IPS-15b (cell line): ENCODE measurements around the gene ECI2.
"Not testable (repeated sequence)": the region's sequence is repeated elsewhere in the genome, so short reads cannot be mapped to it uniquely, and the experiment has no call there.

Source experiments
- H3K27me3 ChIP-seq: one replicate; pipeline ENCODE4 v1.6.1; 2013; ENCODE audit warnings: low read length; ENCODE audit not compliant: control insufficient read depth, insufficient read depth
- H3K36me3 ChIP-seq: one replicate; pipeline ENCODE4 v1.6.1; 2013; ENCODE audit warnings: low read length; ENCODE audit not compliant: control insufficient read depth, insufficient read depth
- H3K4me1 ChIP-seq: one replicate; pipeline ENCODE4 v1.6.1; 2013; ENCODE audit warnings: mild to moderate bottlenecking, low read length; ENCODE audit not compliant: control insufficient read depth, insufficient read depth
- H3K4me3 ChIP-seq: one replicate; pipeline ENCODE4 v1.5.1; 2013; ENCODE audit warnings: low read depth, low read length
- H3K9ac ChIP-seq: one replicate; pipeline ENCODE4 v1.6.1; 2013; ENCODE audit warnings: low read depth, mild to moderate bottlenecking, low read length
- H3K9me3 ChIP-seq: one replicate; pipeline ENCODE4 v1.6.1; 2013; ENCODE audit warnings: mild to moderate bottlenecking, low read length; ENCODE audit not compliant: control insufficient read depth, insufficient read depth

Gene ECI2

GRCh38 chr6:4091941-4092340, 43.4 kb downstream of the ECI2 start:
- H3K27me3 ChIP-seq, result no peaks in the 10 kb centered on the region

GRCh38 chr6:4090043-4090442, 45.3 kb downstream of the ECI2 start:
- H3K4me3 ChIP-seq, H3K9me3 ChIP-seq, H3K9ac ChIP-seq: not testable (repeated sequence)

More at GRCh38 chr6:4091941-4092340, 43.4 kb downstream of the ECI2 start:
- Histone ChIP-seq H3K4me3 (no peak overlapping the region), H3K36me3 (no peaks in the 10 kb centered on the region), H3K9ac (no peak overlapping the region), H3K9me3 (no peaks in the 10 kb centered on the region), H3K4me1 (no peaks in the 10 kb centered on the region)

GRCh38 chr6:4088704-4089103, 46.7 kb downstream of the ECI2 start:
- Histone ChIP-seq H3K4me3 (no peak overlapping the region), H3K4me1 (no peaks in the 10 kb centered on the region), H3K36me3 (no peaks in the 10 kb centered on the region), H3K9ac (no peak overlapping the region), H3K9me3 (no peaks in the 10 kb centered on the region), H3K27me3 (no peaks in the 10 kb centered on the region)

More at GRCh38 chr6:4090043-4090442, 45.3 kb downstream of the ECI2 start:
- not testable (repeated sequence) for H3K4me1 ChIP-seq, H3K36me3 ChIP-seq, H3K27me3 ChIP-seq

- no peaks in the 10 kb centered on the region for H3K4me1 ChIP-seq
- H3K9ac ChIP-seq, result no peak overlapping the region
- H3K27me3 ChIP-seq, result no peaks in the 10 kb centered on the region
- no peaks in the 10 kb centered on the region for H3K9me3 ChIP-seq
- H3K36me3 ChIP-seq, result no peaks in the 10 kb centered on the region
- H3K4me3 ChIP-seq, result no peak overlapping the region
Measured at GRCh38 chr6:4085332-4085700, 50.1 kb downstream of the ECI2 start.

GRCh38 chr6:4084444-4085331, 50.7 kb downstream of the ECI2 start:
- H3K36me3 ChIP-seq, result no peaks in the 10 kb centered on the region
- no peak overlapping the region for H3K4me3 ChIP-seq
- no peaks in the 10 kb centered on the region for H3K4me1 ChIP-seq
- no peak overlapping the region for H3K9ac ChIP-seq
- H3K27me3 ChIP-seq, result no peaks in the 10 kb centered on the region
- no peaks in the 10 kb centered on the region for H3K9me3 ChIP-seq

- Histone ChIP-seq H3K9ac (no peak within 1 kb of the TSS), H3K36me3 (no peaks in the 10 kb centered on the region), H3K4me3 (no peak within 1 kb of the TSS), H3K27me3 (no peaks in the 10 kb centered on the region), H3K9me3 (no peaks in the 10 kb centered on the region), H3K4me1 (no peaks in the 10 kb centered on the region)
Measured at GRCh38 chr6:4078691-4079471, 56.5 kb downstream of the ECI2 start, which contains the start of gene FAM217A. TSS of gene FAM217A (minus strand) at chr6:4079137. CDS start at chr6:4077414, 1,723 bp downstream.

GRCh38 chr6:4074478-4075235, 60.7 kb downstream of the ECI2 start:
- no peaks in the 10 kb centered on the region for H3K4me1 ChIP-seq
- no peaks in the 10 kb centered on the region for H3K9me3 ChIP-seq
- H3K36me3 ChIP-seq, result no peaks in the 10 kb centered on the region
- H3K4me3 ChIP-seq, result no peak overlapping the region
- H3K9ac ChIP-seq, result no peak overlapping the region
- no peaks in the 10 kb centered on the region for H3K27me3 ChIP-seq

GRCh38 chr6:4071330-4071729, 64.0 kb downstream of the ECI2 start:
- Histone ChIP-seq H3K36me3 (no peaks in the 10 kb centered on the region), H3K4me1 (no peaks in the 10 kb centered on the region), H3K9ac (no peak overlapping the region), H3K9me3 (no peaks in the 10 kb centered on the region), H3K27me3 (no peaks in the 10 kb centered on the region), H3K4me3 (no peak overlapping the region)

GRCh38 chr6:4069199-4069598, 66.2 kb downstream of the ECI2 start:
- Histone ChIP-seq H3K36me3 (no peaks in the 10 kb centered on the region), H3K9me3 (no peaks in the 10 kb centered on the region), H3K4me3 (no peak overlapping the region), H3K27me3 (no peaks in the 10 kb centered on the region), H3K9ac (no peak overlapping the region), H3K4me1 (no peaks in the 10 kb centered on the region)

GRCh38 chr6:4067673-4068072, 67.7 kb downstream of the ECI2 start:
- Histone ChIP-seq H3K4me1 (no peaks in the 10 kb centered on the region), H3K9me3 (no peaks in the 10 kb centered on the region), H3K4me3 (no peak overlapping the region), H3K9ac (no peak overlapping the region), H3K27me3 (no peaks in the 10 kb centered on the region), H3K36me3 (no peaks in the 10 kb centered on the region)

GRCh38 chr6:4066029-4066755, 69.2 kb downstream of the ECI2 start:
- Histone ChIP-seq H3K27me3 (no peaks in the 10 kb centered on the region), H3K4me3 (no peak overlapping the region), H3K9ac (no peak overlapping the region), H3K36me3 (peaks cover 4% of the 10 kb centered on the region), H3K9me3 (no peaks in the 10 kb centered on the region), H3K4me1 (no peaks in the 10 kb centered on the region)
